GM12891 (cell line): ENCODE results near the gene LRRC8D.

Experiments
- POLR2A ChIP-seq: IDR thresholded peaks from 2 replicates; pipeline ENCODE4 v1.6.1; 2011; ENCODE audit warnings: low read depth, low read length, control low read depth
- POLR2AphosphoS5 ChIP-seq: IDR thresholded peaks from 2 replicates; pipeline ENCODE4 v1.6.1; 2011; ENCODE audit warnings: low read depth, low read length, control low read depth
- POU2F2 ChIP-seq: IDR thresholded peaks from 2 replicates; pipeline ENCODE4 v1.6.1; 2011; ENCODE audit warnings: low read depth, mild to moderate bottlenecking, control low read depth, low read length, moderate library complexity
- SPI1 ChIP-seq: IDR thresholded peaks from 2 replicates; pipeline ENCODE4 v1.6.1; 2011; ENCODE audit warnings: low read depth, low read length, control low read depth
- TAF1 ChIP-seq: IDR thresholded peaks from 2 replicates; pipeline ENCODE4 v1.6.1; 2011; ENCODE audit warnings: low read depth, low read length, control low read depth

DNA sequence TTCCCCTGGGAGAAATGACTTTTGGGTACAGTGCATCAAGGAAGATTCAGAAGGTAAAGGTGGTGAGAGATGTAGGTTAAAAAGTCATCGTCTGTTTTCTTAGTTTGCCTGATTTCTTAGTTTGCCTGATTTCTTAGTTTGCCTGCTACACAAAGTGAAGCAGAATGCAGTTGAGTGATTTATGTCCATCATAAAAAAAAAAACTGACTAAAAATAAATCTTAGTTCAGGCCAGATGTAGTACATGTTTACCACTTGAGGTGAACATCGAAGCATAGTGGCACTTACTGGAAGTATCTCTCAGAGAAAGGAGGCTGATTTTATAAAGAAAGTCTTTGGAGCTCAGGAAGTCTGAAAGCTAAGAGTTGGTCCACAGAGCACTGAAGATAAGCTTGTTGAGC, 79.5 kb downstream of the LRRC8D start:
- TF ChIP-seq POLR2A (no peak), POLR2AphosphoS5 (no peak), TAF1 (no peak), POU2F2 (no peak), SPI1 (no peak)
